D721Med (cell line): ENCODE measurements around the gene GFRA4.

Source experiments
- DNase-seq: peaks from one replicate; pipeline ENCODE4 v3.0.0; 2011; ENCODE audit warnings: low spot score; ENCODE audit not compliant: insufficient read length
- FAIRE-seq: peaks from 2 replicates; lab custom pipeline; 2011; peaks lifted over from hg19 to GRCh38; lab: Jason Lieb, UNC
- CTCF ChIP-seq: IDR thresholded peaks from 2 replicates; pipeline ENCODE4 v1.5.1; 2012; ENCODE audit warnings: mild to moderate bottlenecking, control low read depth; ENCODE audit not compliant: insufficient read depth; ENCODE audit errors: missing control alignments

GFRA4 gene

GRCh38 chr20:3667434-3668037 lies 4.3 kb upstream of the GFRA4 start:
- DNase-seq (no peak), FAIRE-seq (no peak)
- TF ChIP-seq CTCF, result no peak

- FAIRE-seq (no peak), DNase-seq (no peak)
- no peak for TF ChIP-seq CTCF
These were observed 659 bp upstream of the GFRA4 start for GRCh38 chr20:3663858-3664257.

GRCh38 chr20:3661814-3662665 lies 1.2 kb downstream of the GFRA4 start:
- DNase-seq, result no peak
- FAIRE-seq, result no peak
- no peak for TF ChIP-seq CTCF

- DNase-seq (no peak), FAIRE-seq (no peak)
- TF ChIP-seq CTCF, result no peak
These were observed 2.0 kb downstream of the GFRA4 start for GRCh38 chr20:3661060-3661813.

- no peak for TF ChIP-seq CTCF
- DNase-seq (no peak), FAIRE-seq (no peak)
These were observed 2.7 kb downstream of the GFRA4 start for GRCh38 chr20:3660262-3661059.

- no peak for DNase-seq
- TF ChIP-seq CTCF, result no peak
- no peak for FAIRE-seq
These were observed 3.5 kb downstream of the GFRA4 start for GRCh38 chr20:3659492-3660261.
